Measurements from ENCODE around the gene PTCH2. TPM values are rescaled to one million over a fixed set of nuclear protein-coding genes. Genes with fewer than 3 reads are reported as not detected.

PTCH2 gene
- total RNA-seq, 4 donors from 2014 or later, result 1.2 to 2.4 (median 1.5) TPM

DNA sequence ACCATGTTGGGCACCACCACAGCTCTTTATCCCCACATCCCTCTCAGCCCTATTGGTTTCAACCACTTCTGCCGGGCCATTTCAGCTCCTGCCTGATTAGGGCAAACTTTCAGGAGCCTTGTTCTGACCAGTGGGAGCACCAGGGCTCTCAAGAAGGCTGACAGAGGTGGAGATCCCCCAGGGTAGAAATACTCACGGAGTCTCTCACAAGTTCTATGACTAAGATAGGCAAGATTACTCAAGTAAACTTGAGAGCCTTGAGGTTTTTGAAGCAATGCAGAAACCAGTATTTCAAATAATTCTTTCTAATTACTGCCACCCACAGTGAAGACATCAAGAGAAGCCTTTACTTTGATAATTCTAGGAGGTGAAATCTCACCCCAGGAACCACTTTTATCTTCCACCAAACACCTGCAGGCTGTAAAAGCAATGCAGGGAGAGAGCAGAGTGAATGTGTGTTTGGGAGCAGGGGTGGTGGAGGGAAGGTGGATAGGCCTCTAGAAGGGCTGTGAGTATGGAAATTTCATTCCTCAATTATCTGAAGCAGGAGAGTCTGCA, 6.6 kb upstream of the PTCH2 start:
- 94% methylated on average over 2 of the region's 2 CpGs for WGBS
- no peaks in the 10 kb centered on the region for H3K27me3 ChIP-seq
- H3K4me3 ChIP-seq, result no peak overlapping the region
- no peak for DNase-seq (ENCODE audit: low spot score in 2 of 2)
- no peaks in the 10 kb centered on the region for H3K4me1 ChIP-seq
- H3K36me3 ChIP-seq, result peaks cover 12% of the 10 kb centered on the region
- TF ChIP-seq POLR2A (IDR thresholded peaks at IDR 0.05) (no peak), POLR2AphosphoS5 (IDR thresholded peaks at IDR 0.05) (no peak), EP300 (IDR thresholded peaks at IDR 0.05) (no peak)
- TF ChIP-seq, protein P1, sequence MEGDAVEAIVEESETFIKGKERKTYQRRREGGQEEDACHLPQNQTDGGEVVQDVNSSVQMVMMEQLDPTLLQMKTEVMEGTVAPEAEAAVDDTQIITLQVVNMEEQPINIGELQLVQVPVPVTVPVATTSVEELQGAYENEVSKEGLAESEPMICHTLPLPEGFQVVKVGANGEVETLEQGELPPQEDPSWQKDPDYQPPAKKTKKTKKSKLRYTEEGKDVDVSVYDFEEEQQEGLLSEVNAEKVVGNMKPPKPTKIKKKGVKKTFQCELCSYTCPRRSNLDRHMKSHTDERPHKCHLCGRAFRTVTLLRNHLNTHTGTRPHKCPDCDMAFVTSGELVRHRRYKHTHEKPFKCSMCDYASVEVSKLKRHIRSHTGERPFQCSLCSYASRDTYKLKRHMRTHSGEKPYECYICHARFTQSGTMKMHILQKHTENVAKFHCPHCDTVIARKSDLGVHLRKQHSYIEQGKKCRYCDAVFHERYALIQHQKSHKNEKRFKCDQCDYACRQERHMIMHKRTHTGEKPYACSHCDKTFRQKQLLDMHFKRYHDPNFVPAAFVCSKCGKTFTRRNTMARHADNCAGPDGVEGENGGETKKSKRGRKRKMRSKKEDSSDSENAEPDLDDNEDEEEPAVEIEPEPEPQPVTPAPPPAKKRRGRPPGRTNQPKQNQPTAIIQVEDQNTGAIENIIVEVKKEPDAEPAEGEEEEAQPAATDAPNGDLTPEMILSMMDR (IDR thresholded peaks at IDR 0.05), result no peak
- no peaks in the 10 kb centered on the region for H3K9me3 ChIP-seq
- H3K27ac ChIP-seq, result no peak overlapping the region

DNA sequence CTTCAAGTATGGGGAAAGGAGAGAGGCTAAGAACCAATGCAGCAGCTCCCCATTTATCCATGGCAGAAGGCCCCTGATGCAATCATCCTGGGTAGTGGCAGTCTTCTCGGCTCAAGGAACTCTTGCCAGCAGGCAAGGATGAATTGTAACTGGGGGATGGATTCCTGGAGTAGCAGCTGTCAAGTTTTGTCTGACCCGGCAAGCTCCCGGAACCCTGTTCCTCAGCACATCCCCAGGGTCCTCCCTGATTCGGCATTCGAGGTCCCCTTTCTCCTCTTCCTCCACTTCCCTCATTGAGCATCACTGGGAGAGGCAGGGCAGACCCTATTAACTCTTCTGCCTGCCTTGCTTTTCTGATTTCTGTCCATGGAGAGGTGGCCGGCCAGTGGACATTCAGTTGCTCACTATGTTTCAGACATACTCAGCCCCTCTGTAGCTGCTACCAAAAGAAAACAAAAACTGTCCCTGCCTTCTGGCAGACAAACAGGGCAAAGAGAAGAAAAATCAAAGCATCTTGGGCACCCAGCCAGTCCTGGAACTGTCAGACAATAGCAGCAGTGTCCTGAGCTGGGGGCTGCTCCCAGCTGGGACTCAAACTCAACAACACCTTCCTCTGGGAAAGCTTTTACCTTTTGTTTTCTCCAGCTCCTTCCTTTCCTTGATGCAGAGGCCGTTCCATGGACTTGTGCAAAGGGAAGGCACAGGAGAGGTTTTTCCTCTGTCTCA, 5.6 kb upstream of the PTCH2 start:
- Histone ChIP-seq H3K27me3 (no peaks in the 10 kb centered on the region), H3K36me3 (peaks cover 6% of the 10 kb centered on the region), H3K27ac (no peak overlapping the region), H3K4me3 (no peak overlapping the region), H3K4me1 (no peaks in the 10 kb centered on the region), H3K9me3 (no peaks in the 10 kb centered on the region)
- TF ChIP-seq, protein P1 (IDR thresholded peaks at IDR 0.05), result no peak
- no peak for TF ChIP-seq POLR2AphosphoS5 (IDR thresholded peaks at IDR 0.05)
- TF ChIP-seq EP300 (IDR thresholded peaks at IDR 0.05), result no peak
- TF ChIP-seq POLR2A (IDR thresholded peaks at IDR 0.05), result no peak
- WGBS, result 61% methylated on average over 7 of the region's 7 CpGs
- DNase-seq (ENCODE audit: low spot score in 2 of 2), result no peak

DNA sequence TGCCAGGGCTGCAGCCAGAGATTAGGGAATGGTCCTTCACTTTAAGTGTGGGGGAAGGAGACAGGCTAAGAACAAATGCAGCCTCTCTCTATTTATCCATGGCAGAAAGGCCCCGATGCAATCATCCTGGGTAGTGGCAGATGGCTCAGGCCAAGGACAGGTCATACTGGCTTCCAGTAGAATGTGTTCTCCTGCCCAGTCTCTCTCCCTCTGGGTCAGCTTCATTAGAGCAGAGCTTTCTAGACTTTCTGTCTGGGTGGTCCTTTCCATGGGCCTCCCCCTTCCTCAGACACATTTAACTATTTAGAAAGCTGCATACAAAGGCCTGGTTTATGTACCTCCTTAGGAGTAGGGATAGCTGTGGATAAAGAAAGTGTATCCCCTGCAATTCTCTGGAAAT, 4.8 kb upstream of the PTCH2 start:
- Histone ChIP-seq H3K27ac (no peak overlapping the region), H3K4me3 (no peak overlapping the region), H3K4me1 (peaks cover 7% of the 10 kb centered on the region), H3K36me3 (peaks cover 6% of the 10 kb centered on the region), H3K9me3 (no peaks in the 10 kb centered on the region), H3K27me3 (no peaks in the 10 kb centered on the region)
- DNase-seq (ENCODE audit: low spot score in 2 of 2), result no peak
- TF ChIP-seq EP300 (IDR thresholded peaks at IDR 0.05), result no peak
- TF ChIP-seq, protein P1 (IDR thresholded peaks at IDR 0.05), result no peak
- no peak for TF ChIP-seq POLR2AphosphoS5 (IDR thresholded peaks at IDR 0.05)
- TF ChIP-seq POLR2A (IDR thresholded peaks at IDR 0.05), result no peak
- 82% methylated on average over 1 of the region's 1 CpG for WGBS

DNA sequence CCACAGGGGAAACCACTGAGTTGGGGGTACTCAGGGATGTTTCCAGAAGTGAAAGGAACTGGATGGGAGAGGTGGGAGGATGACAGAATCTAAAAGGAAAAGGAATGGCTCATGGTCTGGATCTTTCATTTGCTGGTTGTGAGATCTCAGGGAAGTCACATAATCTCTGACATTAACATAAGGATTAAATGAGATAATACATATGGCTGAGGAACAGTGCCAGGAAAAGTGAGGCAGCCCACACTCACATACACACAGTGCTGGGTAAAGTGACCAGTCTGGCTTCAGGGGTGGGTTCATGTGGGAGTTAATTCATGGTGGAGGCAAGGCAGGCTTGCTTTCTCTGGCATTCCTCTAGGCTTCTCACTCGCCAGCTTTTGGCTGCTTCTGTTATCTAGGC, 3.9 kb upstream of the PTCH2 start:
- 100% methylated on average over 1 of the region's 1 CpG for WGBS
- Histone ChIP-seq H3K27ac (no peak overlapping the region), H3K4me1 (peaks cover 11% of the 10 kb centered on the region), H3K4me3 (no peak overlapping the region), H3K27me3 (no peaks in the 10 kb centered on the region), H3K36me3 (peaks cover 6% of the 10 kb centered on the region), H3K9me3 (no peaks in the 10 kb centered on the region)
- no peak for TF ChIP-seq EP300 (IDR thresholded peaks at IDR 0.05)
- TF ChIP-seq, protein P1 (IDR thresholded peaks at IDR 0.05), result no peak
- TF ChIP-seq POLR2AphosphoS5 (IDR thresholded peaks at IDR 0.05), result no peak
- no peak for TF ChIP-seq POLR2A (IDR thresholded peaks at IDR 0.05)
- no peak for DNase-seq (ENCODE audit: low spot score in 2 of 2)

DNA sequence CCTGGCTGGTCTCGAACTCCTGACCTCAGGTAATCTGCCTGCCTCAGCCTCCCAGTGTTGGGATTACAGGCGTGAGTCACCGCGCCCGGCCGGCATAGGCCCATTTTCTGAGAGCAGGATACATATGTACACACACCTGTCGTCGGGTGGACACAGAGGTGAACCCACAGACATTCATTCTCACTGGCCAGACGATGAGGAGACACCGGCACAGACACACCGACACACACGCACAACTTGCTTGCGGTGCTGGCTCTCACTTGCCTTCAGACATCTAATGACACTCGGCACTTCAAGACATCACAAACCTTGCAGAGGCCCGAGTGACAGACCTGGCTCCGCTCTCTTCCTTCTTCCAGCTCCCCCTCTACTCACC, 579 bp downstream of the PTCH2 start:
- Histone ChIP-seq H3K27ac (peak overlapping the region; percentile 18), H3K9me3 (no peaks in the 10 kb centered on the region), H3K4me3 (peak overlapping the region; percentile 59), H3K27me3 (no peaks in the 10 kb centered on the region), H3K4me1 (peaks cover 11% of the 10 kb centered on the region), H3K36me3 (no peaks in the 10 kb centered on the region)
- WGBS, result 55% methylated on average over 13 of the region's 16 CpGs
- TF ChIP-seq EP300 (IDR thresholded peaks at IDR 0.05) (no peak), POLR2AphosphoS5 (IDR thresholded peaks at IDR 0.05) (no peak), POLR2A (IDR thresholded peaks at IDR 0.05) (no peak)
- TF ChIP-seq, protein P1 (IDR thresholded peaks at IDR 0.05), result no peak
- no peak for DNase-seq (ENCODE audit: low spot score in 2 of 2)
